Choroid plexus epithelial cell (primary cell): ENCODE measurements around the gene LMTK3.

ENCODE experiments used
- DNase-seq: peaks from one replicate; pipeline ENCODE4 v3.0.0-alpha.2; 2010; ENCODE audit warnings: low read depth
- H3K4me3 ChIP-seq: 2 replicates; pipeline ENCODE4 v1.5.1; 2011; ENCODE audit warnings: low read depth, mild to moderate bottlenecking, control low read depth, low read length, moderate library complexity
- CTCF ChIP-seq: conservative IDR thresholded peaks from 2 replicates; pipeline ENCODE4 v1.5.1; 2011; ENCODE audit warnings: low read depth, mild to moderate bottlenecking, control low read depth, inconsistent platforms, low read length, moderate library complexity

The LMTK3 gene

DNA sequence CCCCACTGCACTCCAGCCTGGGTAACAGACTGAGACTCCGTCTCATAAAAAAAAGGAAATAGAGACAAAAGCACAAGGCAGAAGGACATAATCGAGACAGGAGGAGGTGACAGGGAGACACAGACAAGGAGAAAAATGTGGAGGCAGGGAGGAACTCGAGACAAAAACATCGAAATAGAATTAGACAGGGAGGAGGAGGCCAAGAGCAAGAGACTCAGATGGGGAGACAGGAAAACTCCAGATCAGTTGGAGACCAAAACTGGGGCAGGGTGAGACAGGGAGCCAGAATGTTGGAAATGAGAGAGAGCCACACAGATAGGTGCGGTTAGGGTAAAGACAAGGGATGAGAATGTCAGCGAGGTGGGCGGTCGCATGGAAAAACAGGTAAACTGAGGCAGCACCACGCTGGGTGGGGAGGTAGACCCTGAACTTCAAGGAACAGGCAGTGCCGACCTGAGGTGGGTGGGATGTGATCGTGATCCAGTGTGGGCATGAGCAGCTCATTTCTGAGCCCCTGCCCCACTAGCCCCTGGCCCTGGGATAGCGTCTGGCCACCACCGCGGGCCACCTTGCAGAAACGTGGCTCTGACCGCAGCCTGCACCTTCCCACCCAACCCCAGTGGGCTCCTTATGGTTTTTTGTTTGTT is 27.3 kb downstream of the LMTK3 start:
- no peak overlapping the region for H3K4me3 ChIP-seq
- no peak for DNase-seq
- no peak for TF ChIP-seq CTCF

GRCh38 chr19:48483301-48483700 is 28.3 kb downstream of the LMTK3 start:
- no peak overlapping the region for H3K4me3 ChIP-seq
- TF ChIP-seq CTCF, result no peak
- DNase-seq, result no peak

DNA sequence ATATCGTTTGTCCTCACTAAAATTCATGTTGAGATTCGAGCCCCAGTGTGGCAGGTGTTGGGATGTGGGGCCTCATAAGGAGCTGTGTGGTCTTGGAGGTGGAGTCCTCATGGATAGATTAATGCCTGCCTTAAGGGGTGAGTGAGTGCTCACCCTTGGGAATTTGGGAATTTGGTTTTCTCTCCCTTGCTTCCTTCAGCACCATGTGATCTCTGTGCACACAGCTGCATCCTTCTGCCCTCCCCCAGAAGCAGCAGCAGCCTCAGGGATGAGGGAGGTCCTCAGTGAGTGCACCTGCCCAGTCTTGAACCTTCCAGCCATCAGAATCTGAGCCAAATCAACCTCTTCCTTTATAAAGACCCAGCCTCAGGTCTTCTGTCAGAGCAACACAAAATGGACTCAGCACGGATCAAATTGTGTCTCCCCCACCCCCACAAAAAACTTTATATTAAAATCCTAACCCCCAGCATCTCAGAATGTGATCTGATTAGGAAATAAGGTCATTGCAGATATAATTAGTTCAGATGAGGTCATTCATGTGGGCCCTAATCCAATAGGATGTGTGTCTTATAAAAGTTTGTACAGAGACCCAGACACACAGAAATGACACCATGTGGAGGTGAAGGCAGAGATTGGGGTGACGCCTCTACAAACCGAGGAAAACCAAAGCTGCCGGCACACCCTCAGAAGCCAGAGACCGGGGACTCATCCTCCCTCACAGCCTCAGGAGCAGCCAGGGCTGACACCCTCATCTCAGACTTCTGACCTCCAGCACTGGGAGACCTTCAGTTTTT is 29.6 kb downstream of the LMTK3 start:
- no peak for DNase-seq
- H3K4me3 ChIP-seq, result no peak overlapping the region
- no peak for TF ChIP-seq CTCF

GRCh38 chr19:48480558-48481500 is 30.8 kb downstream of the LMTK3 start:
- TF ChIP-seq CTCF, result no peak

DNA sequence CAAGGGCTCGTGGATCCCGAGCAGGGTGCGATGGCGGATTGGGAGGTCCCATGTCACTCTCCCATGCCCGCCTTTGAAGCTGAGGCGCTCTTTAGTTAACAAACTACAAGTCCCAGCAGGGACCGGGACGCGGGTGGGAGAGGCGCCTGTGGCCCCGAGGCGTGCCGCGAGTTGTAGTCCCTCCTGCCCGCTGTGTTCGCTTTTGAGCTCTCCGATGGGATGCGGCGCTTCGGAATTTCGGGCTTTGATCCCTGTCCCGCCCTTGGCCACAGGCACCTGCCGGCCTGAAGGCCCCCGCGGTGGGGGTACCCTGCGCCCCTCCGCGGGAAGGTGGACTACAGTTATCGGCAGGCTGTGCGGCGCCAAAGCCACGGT is 31.5 kb downstream of the LMTK3 start:
- H3K4me3 ChIP-seq, result peak overlapping the region; percentile 58
- TF ChIP-seq CTCF, result no peak
- DNase-seq, result peak; percentile 48

More at GRCh38 chr19:48480558-48481500, 30.8 kb downstream of the LMTK3 start:
- DNase-seq, result peak; percentile 74
- H3K4me3 ChIP-seq, result peak overlapping the region; percentile 58

DNA sequence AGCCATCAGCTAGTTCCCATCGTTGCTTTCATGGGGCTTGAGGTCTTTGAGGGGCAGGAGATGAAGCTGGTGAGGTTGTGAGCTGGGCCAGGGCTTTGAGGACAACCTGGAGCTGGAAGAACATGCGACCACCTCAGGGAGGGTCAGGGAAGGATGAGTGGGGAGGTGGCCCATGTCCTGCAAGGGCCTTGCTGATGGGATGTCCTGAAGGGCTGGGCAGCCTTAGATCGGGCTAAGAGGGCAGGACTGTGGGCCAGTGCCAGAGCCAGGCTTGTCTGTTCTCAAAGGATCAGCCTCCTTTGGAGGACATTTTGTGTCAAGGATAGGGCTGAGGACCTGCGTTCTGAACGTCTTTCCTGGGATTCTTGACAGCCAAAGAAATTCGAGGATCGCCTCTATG is 31.9 kb downstream of the LMTK3 start:
- no peak for DNase-seq
- TF ChIP-seq CTCF, result no peak
- no peak overlapping the region for H3K4me3 ChIP-seq
